ENCODE measurements around the gene LRRC4C.

DNA sequence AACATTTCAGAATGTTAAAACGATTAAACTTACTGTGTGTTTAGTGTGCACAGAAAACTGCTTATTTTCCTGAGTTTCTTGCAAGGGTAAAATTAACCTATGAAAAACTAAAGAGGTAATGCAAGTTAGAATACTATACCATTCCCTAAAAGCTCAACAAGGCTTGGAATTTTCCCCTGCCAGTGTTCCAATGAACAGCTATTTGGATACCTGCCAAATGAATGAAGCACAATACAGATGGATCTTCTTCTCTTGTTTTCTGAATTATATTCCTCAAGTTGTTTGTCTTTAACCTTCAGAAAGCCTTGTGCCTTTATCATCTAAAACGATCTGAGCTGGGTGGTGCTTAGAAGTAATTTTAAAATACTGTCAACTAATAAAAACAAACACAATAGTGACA is 204.5 kb downstream of the LRRC4C start:
- TF ChIP-seq, protein P1, sequence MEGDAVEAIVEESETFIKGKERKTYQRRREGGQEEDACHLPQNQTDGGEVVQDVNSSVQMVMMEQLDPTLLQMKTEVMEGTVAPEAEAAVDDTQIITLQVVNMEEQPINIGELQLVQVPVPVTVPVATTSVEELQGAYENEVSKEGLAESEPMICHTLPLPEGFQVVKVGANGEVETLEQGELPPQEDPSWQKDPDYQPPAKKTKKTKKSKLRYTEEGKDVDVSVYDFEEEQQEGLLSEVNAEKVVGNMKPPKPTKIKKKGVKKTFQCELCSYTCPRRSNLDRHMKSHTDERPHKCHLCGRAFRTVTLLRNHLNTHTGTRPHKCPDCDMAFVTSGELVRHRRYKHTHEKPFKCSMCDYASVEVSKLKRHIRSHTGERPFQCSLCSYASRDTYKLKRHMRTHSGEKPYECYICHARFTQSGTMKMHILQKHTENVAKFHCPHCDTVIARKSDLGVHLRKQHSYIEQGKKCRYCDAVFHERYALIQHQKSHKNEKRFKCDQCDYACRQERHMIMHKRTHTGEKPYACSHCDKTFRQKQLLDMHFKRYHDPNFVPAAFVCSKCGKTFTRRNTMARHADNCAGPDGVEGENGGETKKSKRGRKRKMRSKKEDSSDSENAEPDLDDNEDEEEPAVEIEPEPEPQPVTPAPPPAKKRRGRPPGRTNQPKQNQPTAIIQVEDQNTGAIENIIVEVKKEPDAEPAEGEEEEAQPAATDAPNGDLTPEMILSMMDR (IDR thresholded peaks at IDR 0.05) = no peak
- TF ChIP-seq POLR2A (IDR thresholded peaks at IDR 0.05) = no peak
